HCT116 (cell line): Measurements from ENCODE around the gene MAGIX.

Experiments
- ELF1 ChIP-seq: IDR thresholded peaks from 2 replicates; pipeline ENCODE4 v1.6.1; 2012; ENCODE audit warnings: low read depth, borderline replicate concordance
- YY1 ChIP-seq: IDR thresholded peaks from 2 replicates; pipeline ENCODE4 v1.6.1; 2011; ENCODE audit warnings: low read length, low read depth, moderate library complexity, mild to moderate bottlenecking; ENCODE audit not compliant: insufficient replicate concordance; ENCODE audit errors: extremely low read depth

DNA sequence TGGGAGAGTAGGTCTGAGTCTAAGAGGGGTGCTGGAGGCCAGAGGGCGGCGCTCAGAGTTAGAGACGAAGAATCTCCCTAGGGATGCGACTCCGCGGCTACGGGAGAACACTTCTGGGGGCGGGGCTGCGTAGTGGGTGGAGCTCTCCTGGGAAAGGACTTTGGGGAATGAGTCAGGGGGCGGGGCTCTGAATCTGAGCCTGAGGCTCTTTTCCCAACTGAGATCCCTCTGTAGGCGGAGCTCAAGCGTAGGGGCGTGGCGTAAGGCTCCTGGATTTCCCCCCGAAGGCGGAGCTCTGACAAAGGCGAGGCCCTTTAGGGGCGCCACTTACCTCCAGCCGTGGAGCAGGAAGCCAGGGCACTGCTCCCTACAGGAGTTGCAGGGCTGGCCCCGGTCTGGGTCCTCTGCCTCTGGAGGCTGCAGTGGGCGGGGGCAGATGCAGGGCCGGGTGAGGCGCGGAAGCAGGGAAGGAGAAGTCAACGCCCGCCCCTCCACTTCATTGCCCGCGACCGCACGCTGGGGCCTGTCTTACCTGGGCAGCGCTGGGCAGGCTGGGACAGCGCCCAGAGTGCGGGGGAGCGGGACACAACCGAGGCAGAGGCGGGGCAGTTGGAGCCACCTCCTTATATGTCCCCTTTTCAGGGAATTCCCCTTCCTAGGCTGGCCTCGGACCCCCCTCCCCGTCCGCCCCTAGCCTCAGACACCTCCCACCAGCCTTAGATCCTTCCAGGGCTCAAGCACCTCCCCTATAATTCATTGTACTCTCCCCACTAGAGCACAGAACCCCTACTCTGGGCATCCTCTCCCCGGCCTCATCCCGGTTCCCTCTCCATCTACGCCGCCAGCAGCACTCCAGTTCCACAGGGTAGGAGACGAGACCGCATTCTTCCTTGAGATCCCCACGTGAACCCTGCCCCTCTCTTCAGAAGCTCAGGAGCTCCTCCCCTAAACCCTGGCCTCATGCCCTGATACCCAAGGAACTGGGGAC, 22.0 kb downstream of the MAGIX start:
- no peak for TF ChIP-seq ELF1
- TF ChIP-seq YY1 = no peak
